SK-N-SH treated with all-trans-retinoic acid at 6 μM for 48 hours (cell line): ENCODE data around the gene PLCB2.

Experiments
- ATAC-seq: fragments of 200-7000 bp; cut with Tn5 transposase; 3 replicates; pipeline ENCODE4 v1.9.1; 2020; ENCODE audit warnings: mild to moderate bottlenecking, moderate library complexity
- ARNTL ChIP-seq: fragments of 450-650 bp; formaldehyde crosslinking; IDR thresholded peaks from 2 replicates; pipeline ENCODE4 v1.5.0; 2020; ENCODE audit warnings: low read depth, mild to moderate bottlenecking, moderate library complexity, borderline replicate concordance
- CSDC2 ChIP-seq: fragments of 250-450 bp; sonication (Bioruptor Pico); IDR thresholded peaks from 2 replicates; pipeline ENCODE4 v1.5.0; 2020; ENCODE audit warnings: mild to moderate bottlenecking, moderate library complexity
- ESRRG ChIP-seq: fragments of 250-450 bp; sonication (Bioruptor Pico); IDR thresholded peaks from 2 replicates; pipeline ENCODE4 v1.6.1; 2021; ENCODE audit warnings: mild to moderate bottlenecking
- GLIS3 ChIP-seq: fragments of 250-450 bp; sonication (Bioruptor Pico); IDR thresholded peaks from 2 replicates; pipeline ENCODE4 v1.5.0; 2020; ENCODE audit warnings: mild to moderate bottlenecking, moderate library complexity
- ISL1 ChIP-seq: fragments of 250-450 bp; sonication (Bioruptor Pico); IDR thresholded peaks from 2 replicates; pipeline ENCODE4 v2.1.2; 2022; ENCODE audit warnings: mild to moderate bottlenecking, moderate library complexity
- PPARA ChIP-seq: fragments of 250-450 bp; sonication (Bioruptor Pico); IDR thresholded peaks from 2 replicates; pipeline ENCODE4 v1.5.0; 2020; ENCODE audit warnings: mild to moderate bottlenecking, borderline replicate concordance
- SNAI2 ChIP-seq: fragments of 250-450 bp; sonication (Bioruptor Pico); IDR thresholded peaks from 2 replicates; pipeline ENCODE4 v1.5.0; 2020; ENCODE audit warnings: mild to moderate bottlenecking, moderate library complexity
- TCF4 ChIP-seq: fragments of 250-450 bp; sonication (Bioruptor Pico); IDR thresholded peaks from 2 replicates; pipeline ENCODE4 v1.8.0; 2021; ENCODE audit warnings: mild to moderate bottlenecking, moderate library complexity, borderline replicate concordance
- TOX ChIP-seq: fragments of 250-450 bp; sonication (Bioruptor Pico); IDR thresholded peaks from 2 replicates; pipeline ENCODE4 v1.8.0; 2021; ENCODE audit warnings: mild to moderate bottlenecking, moderate library complexity, borderline replicate concordance
- ZFP30 ChIP-seq: fragments of 450-650 bp; formaldehyde crosslinking; IDR thresholded peaks from 2 replicates; pipeline ENCODE4 v1.5.0; 2022; ENCODE audit warnings: mild to moderate bottlenecking, moderate library complexity
- ZNF70 ChIP-seq: fragments of 450-650 bp; formaldehyde crosslinking; IDR thresholded peaks from 2 replicates; pipeline ENCODE4 v1.5.0; 2020; ENCODE audit warnings: mild to moderate bottlenecking, moderate library complexity
- TF ChIP-seq, protein P1 (sequence below): fragments of 250-450 bp; sonication (Bioruptor Pico); IDR thresholded peaks from 2 replicates; pipeline ENCODE4 v1.5.1; 2021; ENCODE audit warnings: mild to moderate bottlenecking, moderate library complexity
- TF ChIP-seq, protein P2 (sequence below): fragments of 250-450 bp; sonication (Bioruptor Pico); IDR thresholded peaks from 2 replicates; pipeline ENCODE4 v1.8.0; 2021; ENCODE audit warnings: low read depth, mild to moderate bottlenecking, moderate library complexity, borderline replicate concordance
- TF ChIP-seq, protein P3 (sequence below): fragments of 250-450 bp; sonication (Bioruptor Pico); IDR thresholded peaks from 2 replicates; pipeline ENCODE4 v1.5.0; 2020; ENCODE audit warnings: mild to moderate bottlenecking, moderate library complexity
- TF ChIP-seq, protein P4 (sequence below): fragments of 250-450 bp; sonication (Bioruptor Pico); IDR thresholded peaks from 2 replicates; pipeline ENCODE4 v1.8.0; 2020; ENCODE audit warnings: mild to moderate bottlenecking, moderate library complexity, borderline replicate concordance

Gene PLCB2

DNA sequence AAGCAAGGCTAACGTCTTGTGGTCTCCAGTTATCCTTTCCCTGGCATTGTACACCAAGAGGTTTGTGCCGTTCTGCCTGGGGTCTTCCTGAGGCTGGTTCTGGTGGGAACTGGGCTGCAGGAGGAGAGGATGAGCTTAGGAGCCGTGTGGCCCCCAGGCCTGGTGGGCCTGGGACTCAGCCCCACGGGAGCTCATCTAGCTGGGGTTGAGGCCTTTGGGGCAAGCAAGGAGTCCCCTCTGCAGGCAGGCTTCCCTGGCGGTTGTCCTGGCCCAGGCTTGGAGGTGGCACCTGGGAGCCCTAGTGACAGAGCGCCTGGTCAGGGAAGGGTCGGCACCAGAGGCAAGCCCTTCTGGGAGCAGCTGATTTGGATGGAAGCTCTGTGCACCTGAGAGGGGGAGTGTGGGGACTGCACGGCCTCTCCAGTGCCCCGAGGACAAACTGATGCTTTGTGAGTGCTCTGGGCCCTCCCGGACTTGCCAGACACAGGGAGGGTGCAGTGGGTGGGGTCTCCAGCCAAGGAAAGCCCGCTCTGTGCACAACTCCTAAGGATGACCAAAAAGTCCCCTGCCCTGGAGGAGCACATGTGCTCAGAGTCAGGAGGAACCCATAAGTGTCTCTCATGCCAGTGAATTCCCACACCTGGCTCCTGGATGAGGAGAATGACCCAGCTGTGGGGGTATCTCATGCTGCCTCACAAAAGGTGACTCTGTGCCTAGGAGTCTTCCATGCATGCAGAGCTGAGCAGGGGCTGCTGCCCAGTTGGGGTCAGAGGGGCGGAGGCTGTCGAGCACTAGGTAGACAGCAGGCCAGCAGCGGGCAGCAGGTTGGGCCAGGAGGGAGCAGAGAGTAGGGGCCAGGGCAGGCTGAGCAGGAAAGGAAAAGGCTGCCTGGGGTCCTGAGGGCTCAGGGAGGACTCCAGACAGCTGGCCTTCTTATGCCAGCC, 66.2 kb downstream of the PLCB2 start:
- ATAC-seq, result no peak
- no peak for TF ChIP-seq ESRRG
- TF ChIP-seq, all 23 proteins: peak for 0

DNA sequence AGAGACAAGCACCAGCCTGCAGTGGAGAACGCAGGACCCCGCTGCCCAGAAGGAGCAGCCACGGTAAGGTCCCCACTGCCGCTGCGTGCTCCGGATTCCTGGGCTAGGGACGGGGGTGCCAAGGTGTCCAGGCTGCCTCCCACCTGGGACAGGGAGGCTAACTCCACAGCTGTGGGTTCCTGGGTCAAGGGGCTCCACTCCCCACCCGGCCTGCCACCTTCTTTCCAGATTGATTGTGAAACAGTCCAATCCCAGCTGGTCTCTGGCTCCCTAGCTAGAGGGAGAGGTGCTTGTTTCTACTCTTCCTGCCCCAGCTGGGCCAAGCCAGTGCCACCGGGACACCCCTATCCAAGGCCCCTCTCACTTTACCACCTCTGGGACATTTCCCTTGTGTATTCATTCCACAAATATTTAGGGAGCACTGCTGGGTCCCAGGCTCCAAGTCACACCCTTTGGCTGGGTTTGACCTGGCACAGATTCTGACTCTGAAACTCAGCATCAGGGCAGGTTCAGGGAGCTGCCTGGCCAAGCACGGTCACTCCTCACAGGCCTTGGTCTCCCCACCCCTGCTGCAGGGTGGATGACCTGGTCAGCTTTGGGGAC, 67.0 kb downstream of the PLCB2 start:
- TF ChIP-seq, protein P1, sequence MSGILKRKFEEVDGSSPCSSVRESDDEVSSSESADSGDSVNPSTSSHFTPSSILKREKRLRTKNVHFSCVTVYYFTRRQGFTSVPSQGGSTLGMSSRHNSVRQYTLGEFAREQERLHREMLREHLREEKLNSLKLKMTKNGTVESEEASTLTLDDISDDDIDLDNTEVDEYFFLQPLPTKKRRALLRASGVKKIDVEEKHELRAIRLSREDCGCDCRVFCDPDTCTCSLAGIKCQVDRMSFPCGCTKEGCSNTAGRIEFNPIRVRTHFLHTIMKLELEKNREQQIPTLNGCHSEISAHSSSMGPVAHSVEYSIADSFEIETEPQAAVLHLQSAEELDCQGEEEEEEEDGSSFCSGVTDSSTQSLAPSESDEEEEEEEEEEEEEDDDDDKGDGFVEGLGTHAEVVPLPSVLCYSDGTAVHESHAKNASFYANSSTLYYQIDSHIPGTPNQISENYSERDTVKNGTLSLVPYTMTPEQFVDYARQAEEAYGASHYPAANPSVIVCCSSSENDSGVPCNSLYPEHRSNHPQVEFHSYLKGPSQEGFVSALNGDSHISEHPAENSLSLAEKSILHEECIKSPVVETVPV (CRISPR knock-in tag), result no peak
- TF ChIP-seq ISL1 (CRISPR knock-in tag) (no peak), ESRRG (no peak), SNAI2 (CRISPR knock-in tag) (no peak), ARNTL (no peak), ZNF70 (no peak), PPARA (no peak), GLIS3 (CRISPR knock-in tag) (no peak), CSDC2 (CRISPR knock-in tag) (no peak), ZFP30 (CRISPR knock-in tag) (no peak)
- TF ChIP-seq, protein P2, sequence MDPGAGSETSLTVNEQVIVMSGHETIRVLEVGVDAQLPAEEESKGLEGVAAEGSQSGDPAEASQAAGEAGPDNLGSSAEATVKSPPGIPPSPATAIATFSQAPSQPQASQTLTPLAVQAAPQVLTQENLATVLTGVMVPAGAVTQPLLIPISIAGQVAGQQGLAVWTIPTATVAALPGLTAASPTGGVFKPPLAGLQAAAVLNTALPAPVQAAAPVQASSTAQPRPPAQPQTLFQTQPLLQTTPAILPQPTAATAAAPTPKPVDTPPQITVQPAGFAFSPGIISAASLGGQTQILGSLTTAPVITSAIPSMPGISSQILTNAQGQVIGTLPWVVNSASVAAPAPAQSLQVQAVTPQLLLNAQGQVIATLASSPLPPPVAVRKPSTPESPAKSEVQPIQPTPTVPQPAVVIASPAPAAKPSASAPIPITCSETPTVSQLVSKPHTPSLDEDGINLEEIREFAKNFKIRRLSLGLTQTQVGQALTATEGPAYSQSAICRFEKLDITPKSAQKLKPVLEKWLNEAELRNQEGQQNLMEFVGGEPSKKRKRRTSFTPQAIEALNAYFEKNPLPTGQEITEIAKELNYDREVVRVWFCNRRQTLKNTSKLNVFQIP (CRISPR knock-in tag), result no peak
- TF ChIP-seq, protein P3, sequence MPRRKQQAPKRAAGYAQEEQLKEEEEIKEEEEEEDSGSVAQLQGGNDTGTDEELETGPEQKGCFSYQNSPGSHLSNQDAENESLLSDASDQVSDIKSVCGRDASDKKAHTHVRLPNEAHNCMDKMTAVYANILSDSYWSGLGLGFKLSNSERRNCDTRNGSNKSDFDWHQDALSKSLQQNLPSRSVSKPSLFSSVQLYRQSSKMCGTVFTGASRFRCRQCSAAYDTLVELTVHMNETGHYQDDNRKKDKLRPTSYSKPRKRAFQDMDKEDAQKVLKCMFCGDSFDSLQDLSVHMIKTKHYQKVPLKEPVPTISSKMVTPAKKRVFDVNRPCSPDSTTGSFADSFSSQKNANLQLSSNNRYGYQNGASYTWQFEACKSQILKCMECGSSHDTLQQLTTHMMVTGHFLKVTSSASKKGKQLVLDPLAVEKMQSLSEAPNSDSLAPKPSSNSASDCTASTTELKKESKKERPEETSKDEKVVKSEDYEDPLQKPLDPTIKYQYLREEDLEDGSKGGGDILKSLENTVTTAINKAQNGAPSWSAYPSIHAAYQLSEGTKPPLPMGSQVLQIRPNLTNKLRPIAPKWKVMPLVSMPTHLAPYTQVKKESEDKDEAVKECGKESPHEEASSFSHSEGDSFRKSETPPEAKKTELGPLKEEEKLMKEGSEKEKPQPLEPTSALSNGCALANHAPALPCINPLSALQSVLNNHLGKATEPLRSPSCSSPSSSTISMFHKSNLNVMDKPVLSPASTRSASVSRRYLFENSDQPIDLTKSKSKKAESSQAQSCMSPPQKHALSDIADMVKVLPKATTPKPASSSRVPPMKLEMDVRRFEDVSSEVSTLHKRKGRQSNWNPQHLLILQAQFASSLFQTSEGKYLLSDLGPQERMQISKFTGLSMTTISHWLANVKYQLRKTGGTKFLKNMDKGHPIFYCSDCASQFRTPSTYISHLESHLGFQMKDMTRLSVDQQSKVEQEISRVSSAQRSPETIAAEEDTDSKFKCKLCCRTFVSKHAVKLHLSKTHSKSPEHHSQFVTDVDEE (CRISPR knock-in tag), result no peak
- no peak for ATAC-seq

DNA sequence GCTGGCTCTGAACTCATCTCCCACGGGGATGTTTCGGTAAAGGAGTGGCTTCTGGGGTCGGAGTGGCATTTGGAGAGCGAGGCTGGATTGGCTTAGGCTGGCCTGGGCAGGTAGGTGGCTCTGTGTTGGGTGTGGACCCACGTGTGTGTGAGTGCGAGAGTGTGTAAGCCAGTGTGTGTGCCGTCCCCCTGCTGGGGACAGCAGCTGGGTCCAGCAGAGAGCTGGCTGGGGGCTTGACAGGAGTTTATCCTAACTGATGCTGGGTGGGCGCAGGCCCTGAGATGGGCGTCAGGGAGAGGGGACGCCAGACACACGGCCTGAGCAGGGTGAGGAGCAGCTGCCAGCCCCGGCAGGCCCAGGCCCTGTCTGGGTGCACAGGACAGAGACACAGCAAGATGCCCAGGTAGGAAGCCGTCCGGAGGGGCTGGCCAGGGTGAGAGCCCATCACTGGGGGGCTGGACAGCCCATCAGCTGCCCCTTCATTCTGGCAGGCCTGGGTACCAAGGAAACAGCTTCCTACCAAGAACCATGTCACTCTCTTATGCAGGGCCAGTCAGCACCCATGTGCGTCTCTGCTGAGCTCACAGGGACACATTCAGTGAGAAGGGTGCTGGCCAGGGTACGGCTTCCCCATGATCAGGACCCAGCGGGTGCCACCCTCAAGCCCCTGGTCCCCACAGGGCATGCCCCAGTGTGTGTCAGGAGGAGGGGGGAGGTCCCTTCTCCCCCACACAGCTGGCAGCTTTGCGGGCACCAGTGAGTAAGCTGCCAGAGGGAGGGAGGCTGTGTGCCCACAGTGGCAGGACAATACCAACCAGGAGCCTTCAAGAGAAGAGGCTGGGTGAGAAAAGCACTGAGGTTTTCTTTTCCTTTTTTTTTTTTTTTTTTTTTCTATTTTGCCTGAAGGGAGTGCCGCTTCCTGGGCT, 67.8 kb downstream of the PLCB2 start:
- TF ChIP-seq, protein P1 (CRISPR knock-in tag), result no peak
- TF ChIP-seq, protein P4, sequence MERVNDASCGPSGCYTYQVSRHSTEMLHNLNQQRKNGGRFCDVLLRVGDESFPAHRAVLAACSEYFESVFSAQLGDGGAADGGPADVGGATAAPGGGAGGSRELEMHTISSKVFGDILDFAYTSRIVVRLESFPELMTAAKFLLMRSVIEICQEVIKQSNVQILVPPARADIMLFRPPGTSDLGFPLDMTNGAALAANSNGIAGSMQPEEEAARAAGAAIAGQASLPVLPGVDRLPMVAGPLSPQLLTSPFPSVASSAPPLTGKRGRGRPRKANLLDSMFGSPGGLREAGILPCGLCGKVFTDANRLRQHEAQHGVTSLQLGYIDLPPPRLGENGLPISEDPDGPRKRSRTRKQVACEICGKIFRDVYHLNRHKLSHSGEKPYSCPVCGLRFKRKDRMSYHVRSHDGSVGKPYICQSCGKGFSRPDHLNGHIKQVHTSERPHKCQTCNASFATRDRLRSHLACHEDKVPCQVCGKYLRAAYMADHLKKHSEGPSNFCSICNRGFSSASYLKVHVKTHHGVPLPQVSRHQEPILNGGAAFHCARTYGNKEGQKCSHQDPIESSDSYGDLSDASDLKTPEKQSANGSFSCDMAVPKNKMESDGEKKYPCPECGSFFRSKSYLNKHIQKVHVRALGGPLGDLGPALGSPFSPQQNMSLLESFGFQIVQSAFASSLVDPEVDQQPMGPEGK, result no peak
- no peak for TF ChIP-seq GLIS3 (CRISPR knock-in tag)
- TF ChIP-seq TOX, result no peak
- TF ChIP-seq, protein P2 (CRISPR knock-in tag), result no peak
- TF ChIP-seq TCF4 (CRISPR knock-in tag), result no peak
- TF ChIP-seq ARNTL, result no peak
- TF ChIP-seq ESRRG, result no peak
- no peak for TF ChIP-seq ISL1 (CRISPR knock-in tag)
- ATAC-seq, result peak; percentile 18
